ENCODE measurements around the gene CLRN1. TPM values are rescaled to one million over a fixed set of nuclear protein-coding genes. Genes with fewer than 3 reads are reported as not detected.

The CLRN1 gene
- total RNA-seq, 1 donor = not detected

- DNase-seq (ENCODE audit: low read depth) = no peak
- TF ChIP-seq, protein P1, sequence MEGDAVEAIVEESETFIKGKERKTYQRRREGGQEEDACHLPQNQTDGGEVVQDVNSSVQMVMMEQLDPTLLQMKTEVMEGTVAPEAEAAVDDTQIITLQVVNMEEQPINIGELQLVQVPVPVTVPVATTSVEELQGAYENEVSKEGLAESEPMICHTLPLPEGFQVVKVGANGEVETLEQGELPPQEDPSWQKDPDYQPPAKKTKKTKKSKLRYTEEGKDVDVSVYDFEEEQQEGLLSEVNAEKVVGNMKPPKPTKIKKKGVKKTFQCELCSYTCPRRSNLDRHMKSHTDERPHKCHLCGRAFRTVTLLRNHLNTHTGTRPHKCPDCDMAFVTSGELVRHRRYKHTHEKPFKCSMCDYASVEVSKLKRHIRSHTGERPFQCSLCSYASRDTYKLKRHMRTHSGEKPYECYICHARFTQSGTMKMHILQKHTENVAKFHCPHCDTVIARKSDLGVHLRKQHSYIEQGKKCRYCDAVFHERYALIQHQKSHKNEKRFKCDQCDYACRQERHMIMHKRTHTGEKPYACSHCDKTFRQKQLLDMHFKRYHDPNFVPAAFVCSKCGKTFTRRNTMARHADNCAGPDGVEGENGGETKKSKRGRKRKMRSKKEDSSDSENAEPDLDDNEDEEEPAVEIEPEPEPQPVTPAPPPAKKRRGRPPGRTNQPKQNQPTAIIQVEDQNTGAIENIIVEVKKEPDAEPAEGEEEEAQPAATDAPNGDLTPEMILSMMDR (IDR thresholded peaks at IDR 0.05; ENCODE audit: insufficient read depth, low read depth, low read length) = no peak
- H3K4me3 ChIP-seq (ENCODE audit: low read depth, low read length) = no peak overlapping the region
Measured at GRCh38 chr3:150984066-150984465, 11.5 kb upstream of the CLRN1 start.

DNA sequence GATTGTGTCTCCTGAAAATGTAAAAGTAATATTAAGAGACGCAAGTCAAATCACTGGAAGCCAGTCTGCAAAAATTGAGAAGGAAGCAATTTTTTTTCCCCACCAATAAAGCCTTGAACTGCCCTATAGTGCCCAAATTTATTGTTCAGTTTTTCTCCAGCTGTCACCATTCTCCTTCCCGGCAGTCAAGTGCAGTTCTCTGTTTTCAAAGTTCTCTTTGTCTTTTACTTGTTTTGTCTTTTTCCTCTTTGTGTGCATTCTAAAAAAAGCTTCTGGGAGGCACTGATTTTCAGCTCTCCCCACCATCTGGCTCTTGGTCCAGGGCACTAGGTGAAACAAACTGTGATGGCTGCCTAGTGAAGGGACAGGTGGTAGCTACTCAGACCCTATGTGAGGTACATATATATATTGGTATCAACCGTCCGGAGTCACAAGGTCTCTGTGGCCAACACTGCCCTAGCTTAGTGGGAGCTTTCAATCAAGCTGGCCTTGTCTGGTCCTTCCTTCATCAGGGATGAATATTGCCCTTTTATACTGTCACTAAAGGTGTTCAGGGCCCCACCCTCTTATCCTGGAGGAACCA is 6.1 kb upstream of the CLRN1 start:
- TF ChIP-seq, protein P1 (IDR thresholded peaks at IDR 0.05; ENCODE audit: insufficient read depth, low read depth, low read length) = no peak
- DNase-seq (ENCODE audit: low read depth) = no peak
- no peak overlapping the region for H3K4me3 ChIP-seq (ENCODE audit: low read depth, low read length)

DNA sequence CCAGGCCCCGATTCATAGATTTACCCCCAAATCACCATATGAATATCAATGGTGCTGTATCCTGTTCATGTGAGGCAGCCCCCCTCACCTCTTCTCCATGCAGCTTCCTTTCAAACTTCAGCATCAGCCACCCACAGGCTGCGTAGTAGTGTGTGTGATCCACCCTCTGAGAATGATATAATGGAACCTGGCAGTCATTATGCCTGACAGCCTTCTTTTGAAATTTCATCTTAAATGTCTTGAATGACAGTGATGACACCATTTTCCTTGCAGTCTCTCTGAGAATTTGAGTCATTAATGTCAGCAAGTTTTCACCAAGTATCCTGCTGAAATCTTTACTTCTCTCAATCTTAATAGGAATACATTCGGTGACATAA is 3.5 kb upstream of the CLRN1 start:
- TF ChIP-seq, protein P1 (IDR thresholded peaks at IDR 0.05; ENCODE audit: insufficient read depth, low read depth, low read length) = no peak
- H3K4me3 ChIP-seq (ENCODE audit: low read depth, low read length) = no peak overlapping the region
- no peak for DNase-seq (ENCODE audit: low read depth)

DNA sequence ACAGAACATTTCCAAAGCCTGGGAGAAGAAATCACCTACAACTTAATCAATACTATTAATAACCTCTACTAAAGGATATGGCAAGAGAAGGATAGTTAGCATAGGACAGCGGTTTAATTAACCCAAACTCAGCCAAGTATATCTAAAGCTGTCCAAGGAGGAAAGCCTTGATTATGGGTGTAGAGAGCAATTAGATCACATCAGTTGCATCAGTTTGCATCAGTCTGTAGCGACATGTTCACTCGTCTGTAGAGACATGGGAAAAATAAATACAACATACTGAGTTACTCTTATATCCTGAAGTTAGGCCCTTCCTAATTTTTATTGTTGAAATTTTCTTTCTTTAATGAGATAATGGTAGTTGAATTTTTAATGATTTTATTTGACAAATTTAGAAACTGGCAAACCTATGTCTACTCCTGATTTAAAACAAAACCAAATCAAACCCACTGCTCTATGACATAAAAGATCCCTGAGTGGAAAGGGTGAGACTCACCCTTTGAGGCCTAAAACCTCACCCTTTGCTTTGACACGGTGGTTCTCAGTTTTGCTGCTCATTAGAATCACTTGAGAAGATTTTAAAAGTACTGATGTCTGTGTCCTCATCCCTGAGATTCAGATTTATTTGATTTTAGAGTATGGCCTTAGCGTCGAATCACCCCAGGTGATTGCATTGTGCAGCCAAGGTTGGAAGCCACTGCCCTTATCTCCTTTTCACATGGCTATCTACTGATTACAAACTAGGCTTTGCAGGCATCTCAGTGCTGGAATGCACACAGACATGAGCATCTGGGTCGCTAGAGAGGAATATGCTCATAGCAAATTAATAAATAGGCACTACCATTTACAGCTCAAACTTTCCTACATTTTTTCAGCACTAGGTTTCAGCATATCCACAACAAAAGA is 2.8 kb upstream of the CLRN1 start:
- no peak overlapping the region for H3K4me3 ChIP-seq (ENCODE audit: low read depth, low read length)
- TF ChIP-seq, protein P1 (IDR thresholded peaks at IDR 0.05; ENCODE audit: insufficient read depth, low read depth, low read length) = no peak
- no peak for DNase-seq (ENCODE audit: low read depth)

DNA sequence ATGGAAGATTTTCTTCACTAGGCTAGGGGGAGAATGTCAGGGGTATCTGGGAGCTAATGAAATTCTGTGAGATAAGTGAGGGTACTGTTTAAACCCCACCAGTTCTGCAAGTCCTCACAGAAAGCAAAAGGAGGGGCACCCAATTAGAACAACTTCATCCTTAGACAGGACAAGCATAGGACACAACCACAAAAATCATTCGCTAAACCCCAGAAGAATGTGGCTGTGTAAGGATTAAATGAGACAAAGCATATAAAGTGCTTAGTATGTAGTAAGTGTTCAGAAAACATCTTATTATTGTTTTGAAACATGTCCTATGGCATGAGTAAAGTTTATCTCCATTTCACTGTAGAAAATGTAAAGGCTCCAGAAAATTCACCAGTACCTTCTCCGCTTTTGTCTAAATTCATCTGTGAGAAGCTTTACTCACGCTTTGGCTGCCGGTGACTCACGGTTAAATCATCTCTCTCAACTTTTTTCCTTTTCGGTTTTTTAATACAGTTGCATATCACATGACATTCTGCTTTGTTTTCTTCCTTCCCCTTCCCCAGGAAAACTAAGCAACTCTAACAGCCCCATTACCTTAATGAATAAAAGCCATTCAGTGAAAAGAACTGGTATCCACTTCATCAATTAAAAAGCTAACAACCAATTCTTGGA is 1.7 kb downstream of the CLRN1 start:
- H3K4me3 ChIP-seq (ENCODE audit: low read depth, low read length) = no peak overlapping the region
- TF ChIP-seq, protein P1 (IDR thresholded peaks at IDR 0.05; ENCODE audit: insufficient read depth, low read depth, low read length) = no peak
- DNase-seq (ENCODE audit: low read depth) = peak; percentile 33

DNA sequence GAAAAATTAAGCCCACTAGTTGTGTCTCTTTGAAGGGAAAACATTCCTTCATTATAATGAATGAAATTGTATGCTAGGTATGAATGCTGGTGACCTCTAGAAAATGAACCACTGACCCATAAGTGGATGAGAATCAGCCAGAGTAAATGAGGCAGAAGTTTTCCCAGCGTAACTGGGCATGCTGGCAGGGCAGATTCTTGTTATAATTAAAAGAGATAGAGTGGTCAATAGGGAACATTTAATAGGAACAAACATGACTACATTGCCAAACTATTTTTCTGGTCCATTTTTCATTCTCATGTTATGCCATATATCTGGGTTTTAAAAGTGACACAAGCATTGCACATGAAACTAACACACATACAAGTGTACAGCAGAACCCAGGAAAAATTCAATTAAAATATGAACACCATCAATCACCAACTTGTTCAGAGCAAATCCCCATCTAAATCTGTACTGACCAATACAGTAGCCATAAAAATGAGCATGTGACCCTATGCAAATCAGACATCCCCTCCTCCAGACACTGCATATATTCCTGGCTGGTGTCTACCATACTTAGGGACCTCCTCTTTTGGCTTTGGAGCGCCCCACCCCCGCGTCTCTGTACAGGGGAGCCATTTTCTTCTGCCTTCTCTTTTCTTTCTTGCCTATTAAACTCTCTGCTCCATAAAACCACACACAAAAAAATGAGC is 4.0 kb downstream of the CLRN1 start:
- no peak overlapping the region for H3K4me3 ChIP-seq (ENCODE audit: low read depth, low read length)
- TF ChIP-seq, protein P1 (IDR thresholded peaks at IDR 0.05; ENCODE audit: insufficient read depth, low read depth, low read length) = no peak
- DNase-seq (ENCODE audit: low read depth) = no peak

All from fibroblast of villous mesenchyme (primary cell).